Psoas muscle (tissue), 8 donors: ENCODE measurements around the gene AKAP6. TPM values are rescaled to one million over a fixed set of nuclear protein-coding genes. Genes with fewer than 3 reads are reported as not detected.

Experiments used
- ATAC-seq, 4 donors: fragments of 200-7000 bp; cut with Tn5 transposase; one replicate each; pipeline ENCODE4 v1.9.1; 2020; ENCODE audit warnings: moderate library complexity in 3 of 4, mild to moderate bottlenecking in 2 of 4
- DNase-seq, 2 donors: peaks; one replicate each; pipeline ENCODE4 v3.0.0-alpha.2; 2020
- H3K27ac ChIP-seq: fragments of 200-600 bp; one replicate; pipeline ENCODE4 v1.8.0; 2022
- H3K27me3 ChIP-seq, 3 donors: fragments of 200-600 bp in 1 of 3; one replicate each; pipeline versions ENCODE4 v1.6.1 to v1.8.0; 2013 to 2022; ENCODE audit warnings: low read length in 2 of 3, mild to moderate bottlenecking in 2 of 3, moderate library complexity in 1 of 3; ENCODE audit not compliant: insufficient read depth in 3 of 3
- H3K36me3 ChIP-seq, 2 donors: fragments of 200-600 bp in 1 of 2; one replicate each; pipeline versions ENCODE4 v1.6.1 to v1.8.0; 2013 to 2022; ENCODE audit warnings: low read depth in 1 of 2, mild to moderate bottlenecking in 1 of 2, moderate library complexity in 1 of 2; ENCODE audit not compliant: insufficient read depth in 1 of 2
- H3K4me1 ChIP-seq: fragments of 200-600 bp; one replicate; pipeline ENCODE4 v1.8.0; 2022
- H3K4me3 ChIP-seq: fragments of 200-600 bp; one replicate; pipeline ENCODE4 v1.8.0; 2022; ENCODE audit warnings: mild to moderate bottlenecking
- H3K9me3 ChIP-seq: fragments of 200-600 bp; one replicate; pipeline ENCODE4 v1.8.0; 2022
- WGBS, 3 donors: extraction: QIAGEN DNeasy Blood & Tissue Kit; methylation state at CpG; one replicate each; pipeline versions ENCODE4 v1.1.6 to v1.1.7; 2013; 5-methylcytosine and 5-hydroxymethylcytosine counted together
- intact Hi-C, 2 donors: fragments of 100-400 bp; cut with DNase I; formaldehyde crosslinking; loops; one replicate each; pipeline versions ENCODE4 v1.11.0 to v1.14.2; 2022
- polyA plus RNA-seq, 3 donors: library from polyadenylated mRNA; stranded (reverse); fragments of 200-250 nt; gene quantifications; one replicate each; pipeline ENCODE4 v1.2.3, GENCODE V29; 2013
- total RNA-seq, 4 donors: library from RNA; stranded (reverse); fragmentation: NEBNext Ultra II Directional in 2 of 4; extraction: Animal tissue kit (Norgen Biotek cat#: 25700) in 2 of 4; gene quantifications; one replicate each; pipeline versions ENCODE4 v1.2.1 to v1.2.4, GENCODE V29; 2021 to 2023
- TF ChIP-seq, protein P1 (sequence below): fragments of 200-600 bp; IDR thresholded peaks from one replicate; pipeline ENCODE4 v1.8.0; 2022; ENCODE audit warnings: antibody characterized with exemption
- donor health status: healthy with polysubstance abuse.
- donor health status: DM: no; HTN: no; CAD: no; lungs with moderate emphysema.
- donor health status: Bipolar disorder and iron deficiency.
- donor health status: healthy.
- donor health status: DM: yes; HTN: yes; CAD: no.
- donor health status: DM: no; HTN: no; CAD: no.
- donor health status: DM: no; HTN: no; CAD: no.
- donor health status: DM: yes; HTN: yes; CAD: no.

Gene AKAP6
- total and polyA plus RNA-seq, 7 donors = 9.1 to 173 (median 113) TPM

DNA sequence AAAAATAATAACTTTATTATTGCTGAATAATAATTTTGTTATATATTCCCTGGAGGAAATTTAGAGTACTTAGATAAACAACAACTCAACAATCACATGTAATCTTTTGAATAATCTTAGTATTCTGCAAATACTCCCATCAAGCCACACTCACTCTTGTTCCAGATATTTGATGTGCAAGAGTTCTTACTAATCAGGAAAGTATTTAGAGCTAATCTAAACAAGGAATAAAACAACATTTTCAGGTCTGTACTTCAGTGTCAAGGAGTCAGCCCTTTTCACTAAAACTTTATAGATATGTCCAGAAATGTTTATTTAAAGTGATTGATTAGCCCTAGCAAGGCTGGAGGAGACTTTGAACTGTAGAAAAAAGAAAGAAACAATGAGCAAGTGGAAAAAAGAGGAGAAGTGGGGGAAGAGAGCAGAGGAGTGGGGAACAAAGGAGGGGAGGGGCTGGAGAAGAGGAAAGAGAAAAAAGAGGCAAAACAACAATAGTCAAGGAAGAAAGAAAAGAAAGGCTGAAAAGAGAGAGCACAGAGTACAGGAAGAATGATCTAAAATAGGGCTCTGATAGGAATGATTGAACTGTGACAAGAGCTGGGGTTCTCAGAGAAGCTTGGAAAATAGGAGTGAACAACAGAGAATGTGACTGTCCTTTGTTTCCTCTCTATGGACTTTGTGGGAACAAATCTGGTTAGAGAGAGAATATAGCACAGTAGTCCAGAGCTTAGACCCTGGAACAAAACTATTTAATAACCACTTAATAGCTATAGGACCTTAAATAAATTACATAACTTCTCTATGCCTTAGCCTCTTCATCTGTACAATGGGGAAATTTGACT is 238.7 kb downstream of the AKAP6 start:
- no peak for DNase-seq
- no peak for ATAC-seq
- Histone ChIP-seq H3K36me3 (no peaks in the 10 kb centered on the region), H3K9me3 (no peaks in the 10 kb centered on the region), H3K27ac (no peak overlapping the region), H3K4me3 (no peak overlapping the region), H3K4me1 (peaks cover 12% of the 10 kb centered on the region), H3K27me3 (no peaks in the 10 kb centered on the region)
- intact Hi-C loops = loop anchor here in 1 of 2 donors (10.0 kb wide), 1 partner anchor 493 kb away; the partner anchor contains the start of gene ARHGAP5
- TF ChIP-seq, protein P1, sequence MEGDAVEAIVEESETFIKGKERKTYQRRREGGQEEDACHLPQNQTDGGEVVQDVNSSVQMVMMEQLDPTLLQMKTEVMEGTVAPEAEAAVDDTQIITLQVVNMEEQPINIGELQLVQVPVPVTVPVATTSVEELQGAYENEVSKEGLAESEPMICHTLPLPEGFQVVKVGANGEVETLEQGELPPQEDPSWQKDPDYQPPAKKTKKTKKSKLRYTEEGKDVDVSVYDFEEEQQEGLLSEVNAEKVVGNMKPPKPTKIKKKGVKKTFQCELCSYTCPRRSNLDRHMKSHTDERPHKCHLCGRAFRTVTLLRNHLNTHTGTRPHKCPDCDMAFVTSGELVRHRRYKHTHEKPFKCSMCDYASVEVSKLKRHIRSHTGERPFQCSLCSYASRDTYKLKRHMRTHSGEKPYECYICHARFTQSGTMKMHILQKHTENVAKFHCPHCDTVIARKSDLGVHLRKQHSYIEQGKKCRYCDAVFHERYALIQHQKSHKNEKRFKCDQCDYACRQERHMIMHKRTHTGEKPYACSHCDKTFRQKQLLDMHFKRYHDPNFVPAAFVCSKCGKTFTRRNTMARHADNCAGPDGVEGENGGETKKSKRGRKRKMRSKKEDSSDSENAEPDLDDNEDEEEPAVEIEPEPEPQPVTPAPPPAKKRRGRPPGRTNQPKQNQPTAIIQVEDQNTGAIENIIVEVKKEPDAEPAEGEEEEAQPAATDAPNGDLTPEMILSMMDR = no peak

DNA sequence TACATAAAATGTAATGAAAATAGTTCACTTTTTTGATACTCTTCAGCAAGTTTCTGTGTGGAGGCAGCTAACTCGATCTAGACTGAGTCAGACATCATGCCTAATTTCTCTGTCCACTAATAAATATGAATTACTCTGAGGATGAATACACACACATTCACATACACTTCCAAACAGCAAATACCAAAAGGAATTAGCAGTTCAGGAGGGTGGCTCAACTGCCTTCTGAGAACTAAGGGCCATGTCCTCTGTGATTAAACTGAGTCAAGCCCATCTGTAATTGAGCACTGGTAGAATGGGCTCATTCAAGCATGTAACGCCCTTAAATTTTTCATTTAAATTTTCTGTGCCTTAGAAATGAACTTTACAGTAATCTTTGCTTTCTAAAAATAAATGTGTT is 242.5 kb downstream of the AKAP6 start:
- intact Hi-C loops = loop anchor here (10.0 kb wide), 3 partner anchors 133 to 1223 kb away; no protein-coding TSS in a partner anchor
- Histone ChIP-seq H3K4me3 (no peak overlapping the region), H3K27ac (no peak overlapping the region), H3K4me1 (peaks cover 4% of the 10 kb centered on the region), H3K36me3 (no peaks in the 10 kb centered on the region), H3K27me3 (no peaks in the 10 kb centered on the region), H3K9me3 (no peaks in the 10 kb centered on the region)
- TF ChIP-seq, protein P1 = no peak
- DNase-seq (no peak), ATAC-seq (no peak)
- WGBS, 3 donors = 87 to 92% (median 89%) methylated on average over 2 of the region's 2 CpGs

- WGBS, 3 donors = 71 to 82% (median 78%) methylated on average over 7 of the region's 7 CpGs
- Histone ChIP-seq H3K27me3 (no peaks in the 10 kb centered on the region), H3K27ac (no peak overlapping the region), H3K4me1 (peaks cover 6% of the 10 kb centered on the region), H3K36me3 (no peaks in the 10 kb centered on the region), H3K9me3 (no peaks in the 10 kb centered on the region), H3K4me3 (no peak overlapping the region)
- intact Hi-C loops = loop anchor here (10.0 kb wide), 3 partner anchors 133 to 1223 kb away; no protein-coding TSS in a partner anchor
- TF ChIP-seq, protein P1 = no peak
- ATAC-seq (no peak), DNase-seq (no peak)
Observed at GRCh38 chr14:32571995-32572866, 243.1 kb downstream of the AKAP6 start.

DNA sequence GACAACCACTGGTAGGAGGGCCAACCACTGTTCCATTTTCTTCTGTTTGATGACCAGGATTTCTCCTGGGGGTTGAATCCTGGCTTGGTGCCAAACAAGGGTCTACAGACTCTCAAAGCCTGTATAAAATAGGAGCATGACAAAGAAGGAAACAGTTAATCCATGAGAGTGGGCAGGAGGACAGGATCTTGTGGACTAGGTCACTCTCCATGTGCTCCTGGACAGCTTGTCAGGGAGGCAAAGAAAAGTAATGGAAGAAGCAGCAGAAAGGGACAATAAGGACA is 243.7 kb downstream of the AKAP6 start:
- H3K4me3 ChIP-seq = no peak overlapping the region
- peaks cover 6% of the 10 kb centered on the region for H3K4me1 ChIP-seq
- peak overlapping the region; percentile 3 for H3K27ac ChIP-seq
- H3K9me3 ChIP-seq = no peaks in the 10 kb centered on the region
- intact Hi-C loops = loop anchor here (10.0 kb wide), 3 partner anchors 132 to 1222 kb away; no protein-coding TSS in a partner anchor
- DNase-seq (no peak), ATAC-seq (no peak)
- no peaks in the 10 kb centered on the region for H3K27me3 ChIP-seq
- TF ChIP-seq, protein P1 = no peak
- H3K36me3 ChIP-seq = no peaks in the 10 kb centered on the region
